HUES6 (cell line): ENCODE measurements around the gene CLMP.
A peak's percentile ranks its signal among the peaks of the same experiment; 100 is the strongest.
"Not testable (repeated sequence)": the region's sequence is repeated elsewhere in the genome, so short reads cannot be mapped to it uniquely, and the experiment has no call there.

Experiments used
- H3K27ac ChIP-seq: 2 replicates; pipeline ENCODE4 v1.7.0; 2013; ENCODE audit warnings: low read depth, mild to moderate bottlenecking, low read length, inconsistent platforms
- H3K27me3 ChIP-seq: 2 replicates; pipeline ENCODE4 v1.6.1; 2013; ENCODE audit warnings: low read length; ENCODE audit not compliant: control insufficient read depth, insufficient read depth
- H3K36me3 ChIP-seq: 2 replicates; pipeline ENCODE4 v1.6.1; 2013; ENCODE audit warnings: low read length; ENCODE audit not compliant: control insufficient read depth, insufficient read depth
- H3K4me1 ChIP-seq: 2 replicates; pipeline ENCODE4 v1.6.1; 2013; ENCODE audit warnings: low read length; ENCODE audit not compliant: control insufficient read depth, insufficient read depth
- H3K4me3 ChIP-seq: 2 replicates; pipeline ENCODE4 v1.5.1; 2013; ENCODE audit warnings: low read depth, low read length
- H3K9ac ChIP-seq: one replicate; pipeline ENCODE4 v1.6.1; 2013; ENCODE audit warnings: mild to moderate bottlenecking, low read length
- H3K9me3 ChIP-seq: 2 replicates; pipeline ENCODE4 v1.6.1; 2013; ENCODE audit warnings: low read depth, low read length; ENCODE audit not compliant: control insufficient read depth, insufficient read depth

CLMP gene

GRCh38 chr11:123214940-123215339, 19.9 kb upstream of the CLMP start:
- Histone ChIP-seq H3K4me1 (peaks cover 37% of the 10 kb centered on the region), H3K36me3 (no peaks in the 10 kb centered on the region), H3K9ac (no peak overlapping the region), H3K9me3 (no peaks in the 10 kb centered on the region), H3K27me3 (no peaks in the 10 kb centered on the region), H3K27ac (no peak overlapping the region), H3K4me3 (no peak overlapping the region)

- Histone ChIP-seq H3K4me3 (no peak overlapping the region), H3K27ac (no peak overlapping the region), H3K36me3 (no peaks in the 10 kb centered on the region), H3K4me1 (peaks cover 36% of the 10 kb centered on the region), H3K9ac (no peak overlapping the region), H3K27me3 (no peaks in the 10 kb centered on the region), H3K9me3 (no peaks in the 10 kb centered on the region)
Measured at GRCh38 chr11:123214396-123214795, 19.3 kb upstream of the CLMP start.

GRCh38 chr11:123213307-123213771, 18.3 kb upstream of the CLMP start:
- Histone ChIP-seq H3K4me3 (no peak overlapping the region), H3K4me1 (peaks cover 26% of the 10 kb centered on the region), H3K27ac (no peak overlapping the region), H3K36me3 (no peaks in the 10 kb centered on the region), H3K9me3 (no peaks in the 10 kb centered on the region), H3K9ac (no peak overlapping the region), H3K27me3 (no peaks in the 10 kb centered on the region)

- Histone ChIP-seq H3K4me1 (peaks cover 20% of the 10 kb centered on the region), H3K27ac (no peak overlapping the region), H3K9me3 (no peaks in the 10 kb centered on the region), H3K36me3 (no peaks in the 10 kb centered on the region), H3K9ac (no peak overlapping the region), H3K4me3 (no peak overlapping the region), H3K27me3 (no peaks in the 10 kb centered on the region)
Measured at GRCh38 chr11:123212406-123212805, 17.4 kb upstream of the CLMP start.

GRCh38 chr11:123211981-123212380, 16.9 kb upstream of the CLMP start:
- Histone ChIP-seq H3K4me1 (peaks cover 24% of the 10 kb centered on the region), H3K9ac (no peak overlapping the region), H3K9me3 (no peaks in the 10 kb centered on the region), H3K27ac (no peak overlapping the region), H3K36me3 (no peaks in the 10 kb centered on the region), H3K27me3 (no peaks in the 10 kb centered on the region), H3K4me3 (no peak overlapping the region)

- no peak overlapping the region for H3K9ac ChIP-seq
- no peaks in the 10 kb centered on the region for H3K36me3 ChIP-seq
- H3K4me3 ChIP-seq = no peak overlapping the region
- H3K27me3 ChIP-seq = no peaks in the 10 kb centered on the region
- H3K9me3 ChIP-seq = no peaks in the 10 kb centered on the region
- H3K4me1 ChIP-seq = peaks cover 20% of the 10 kb centered on the region
- no peak overlapping the region for H3K27ac ChIP-seq
Measured at GRCh38 chr11:123211149-123211852, 16.3 kb upstream of the CLMP start.

GRCh38 chr11:123209591-123209990, 14.5 kb upstream of the CLMP start:
- Histone ChIP-seq H3K27ac (no peak overlapping the region), H3K27me3 (no peaks in the 10 kb centered on the region), H3K9ac (no peak overlapping the region), H3K9me3 (no peaks in the 10 kb centered on the region), H3K4me1 (peaks cover 20% of the 10 kb centered on the region), H3K36me3 (no peaks in the 10 kb centered on the region), H3K4me3 (no peak overlapping the region)

GRCh38 chr11:123206791-123207434, 11.9 kb upstream of the CLMP start:
- Histone ChIP-seq H3K27me3 (no peaks in the 10 kb centered on the region), H3K9me3 (no peaks in the 10 kb centered on the region), H3K27ac (0 out of 2 replicates have a peak overlapping the region, but pooled peaks have one; percentile 4), H3K9ac (no peak overlapping the region), H3K36me3 (no peaks in the 10 kb centered on the region), H3K4me1 (peaks cover 24% of the 10 kb centered on the region), H3K4me3 (no peak overlapping the region)

GRCh38 chr11:123206055-123206454, 11.0 kb upstream of the CLMP start:
- not testable (repeated sequence) for H3K36me3 ChIP-seq, H3K9me3 ChIP-seq, H3K27me3 ChIP-seq, H3K9ac ChIP-seq, H3K4me3 ChIP-seq, H3K27ac ChIP-seq
- H3K4me1 ChIP-seq = peaks cover 17% of the 10 kb centered on the region

- H3K4me1 ChIP-seq = peaks cover 16% of the 10 kb centered on the region
- H3K9me3 ChIP-seq = no peaks in the 10 kb centered on the region
- no peak overlapping the region for H3K9ac ChIP-seq
- H3K36me3 ChIP-seq = no peaks in the 10 kb centered on the region
- no peak overlapping the region for H3K27ac ChIP-seq
- no peak overlapping the region for H3K4me3 ChIP-seq
- no peaks in the 10 kb centered on the region; the same call in 1 of the 2 replicates for H3K27me3 ChIP-seq
Measured at GRCh38 chr11:123203934-123204333, 8.9 kb upstream of the CLMP start.

- no peak overlapping the region for H3K27ac ChIP-seq
- no peak overlapping the region for H3K9ac ChIP-seq
- H3K4me3 ChIP-seq = no peak overlapping the region
- H3K4me1 ChIP-seq = peaks cover 20% of the 10 kb centered on the region
- no peaks in the 10 kb centered on the region for H3K36me3 ChIP-seq
- H3K27me3 ChIP-seq = no peaks in the 10 kb centered on the region; the same call in 1 of the 2 replicates
- no peaks in the 10 kb centered on the region for H3K9me3 ChIP-seq
Measured at GRCh38 chr11:123203471-123203870, 8.4 kb upstream of the CLMP start.
